ENCODE measurements around the gene GEMIN5. TPM values are rescaled to one million over a fixed set of nuclear protein-coding genes. Genes with fewer than 3 reads are reported as not detected.

The GEMIN5 gene
- total and polyA plus RNA-seq, 2 of the 13 experiments (the other 11 are each of a cell fraction or from before 2014, with no cell fraction given): 6.6 to 28.6 TPM

GRCh38 chr5:154940772-154941620 is 3.0 kb upstream of the GEMIN5 start, which contains the start of gene MRPL22 (continued):
- TF ChIP-seq HMGXB3 (CRISPR knock-in tag; IDR thresholded peaks at IDR 0.05; ENCODE audit: borderline replicate concordance): no peak
- 0 out of 2 replicates have a peak, but pooled peaks have one; percentile 51 for TF ChIP-seq ISL2 (CRISPR knock-in tag; IDR thresholded peaks at IDR 0.05)
- TF ChIP-seq ZNF331 (CRISPR knock-in tag; IDR thresholded peaks at IDR 0.05): peak; percentile 16; the same call in 1 of the 2 replicates
- TF ChIP-seq ZNF143 (CRISPR knock-in tag; IDR thresholded peaks at IDR 0.05): peak; percentile 78
- no peak for TF ChIP-seq XRCC5 (optimal IDR thresholded peaks at IDR 0.05; ENCODE audit: low read length)
- no peak for TF ChIP-seq SMAD9 (CRISPR knock-in tag; IDR thresholded peaks at IDR 0.05)
- TF ChIP-seq GTF2F1 (IDR thresholded peaks at IDR 0.05; ENCODE audit: low read length): no peak
- TF ChIP-seq POLR2G (IDR thresholded peaks at IDR 0.05; ENCODE audit: low read depth, low read length): peak; percentile 96
- no peak for TF ChIP-seq GFI1 (CRISPR knock-in tag; IDR thresholded peaks at IDR 0.05; ENCODE audit: borderline replicate concordance)
- peak; percentile 86 for TF ChIP-seq PHF8 (CRISPR knock-in tag; IDR thresholded peaks at IDR 0.05)
- no peak for TF ChIP-seq SMYD3 (CRISPR knock-in tag; IDR thresholded peaks at IDR 0.05)
- TF ChIP-seq ZNF703 (CRISPR knock-in tag; IDR thresholded peaks at IDR 0.05; ENCODE audit: borderline replicate concordance): no peak
- no peak; the same call in 1 of the 2 replicates for TF ChIP-seq TFE3 (CRISPR knock-in tag; IDR thresholded peaks at IDR 0.05)
- TF ChIP-seq SALL2 (CRISPR knock-in tag; IDR thresholded peaks at IDR 0.05): no peak; the same call in 1 of the 2 replicates
- TF ChIP-seq BCL6 (CRISPR knock-in tag; IDR thresholded peaks at IDR 0.05): 0 out of 2 replicates have a peak, but pooled peaks have one; percentile 4
- no peak for TF ChIP-seq NONO (IDR thresholded peaks at IDR 0.05)
- TF ChIP-seq NONO (CRISPR knock-in tag; conservative IDR thresholded peaks at IDR 0.05): peak; percentile 50; the same call in 1 of the 2 replicates
- TF ChIP-seq NFKB2 (CRISPR knock-in tag; IDR thresholded peaks at IDR 0.05; ENCODE audit: borderline replicate concordance): peak; percentile 76; the same call in 1 of the 2 replicates
- TF ChIP-seq TBP (CRISPR knock-in tag; IDR thresholded peaks at IDR 0.05): no peak
- no peak for TF ChIP-seq ZBTB3 (CRISPR knock-in tag; IDR thresholded peaks at IDR 0.05; ENCODE audit: borderline replicate concordance, low read depth)
- TF ChIP-seq ARID5B (CRISPR knock-in tag; IDR thresholded peaks at IDR 0.05): peak; percentile 29; the same call in 1 of the 2 replicates

All from HepG2 (cell line).